GM19240 (cell line): ENCODE data around the gene LZTS2.
"Not testable (repeated sequence)": the region's sequence is repeated elsewhere in the genome, so short reads cannot be mapped to it uniquely, and the experiment has no call there.

ENCODE experiments used
- DNase-seq: peaks from one replicate; pipeline ENCODE4 v3.0.0; 2011; ENCODE audit warnings: low spot score; ENCODE audit not compliant: insufficient read length

The LZTS2 gene

GRCh38 chr10:101031796-101032636 lies 32.4 kb downstream of the LZTS2 start:
- no peak for DNase-seq

- DNase-seq, result no peak
Observed at GRCh38 chr10:101032637-101033224, 33.1 kb downstream of the LZTS2 start.

GRCh38 chr10:101033276-101033675 lies 33.7 kb downstream of the LZTS2 start:
- no peak for DNase-seq

DNA sequence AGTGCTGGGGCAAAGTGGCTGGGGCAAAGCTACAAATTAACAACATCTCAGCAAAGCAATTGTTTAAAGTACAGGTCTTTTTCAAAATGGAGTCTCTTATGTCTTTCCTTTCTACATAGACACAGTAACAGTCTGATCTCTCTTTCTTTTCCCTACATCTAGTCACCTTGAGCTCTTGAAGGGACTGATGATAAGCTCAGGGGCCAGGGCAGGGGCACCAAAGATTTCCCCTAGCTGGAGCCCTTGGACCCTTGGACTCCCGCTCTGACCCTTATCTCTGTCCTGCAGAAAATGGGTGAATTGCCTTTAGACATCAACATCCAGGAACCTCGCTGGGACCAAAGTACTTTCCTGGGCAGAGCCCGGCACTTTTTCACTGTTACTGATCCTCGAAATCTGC lies 34.8 kb downstream of the LZTS2 start:
- DNase-seq, result not testable (repeated sequence)

- DNase-seq, result no peak
Observed at GRCh38 chr10:101035314-101035713, 35.7 kb downstream of the LZTS2 start.

DNA sequence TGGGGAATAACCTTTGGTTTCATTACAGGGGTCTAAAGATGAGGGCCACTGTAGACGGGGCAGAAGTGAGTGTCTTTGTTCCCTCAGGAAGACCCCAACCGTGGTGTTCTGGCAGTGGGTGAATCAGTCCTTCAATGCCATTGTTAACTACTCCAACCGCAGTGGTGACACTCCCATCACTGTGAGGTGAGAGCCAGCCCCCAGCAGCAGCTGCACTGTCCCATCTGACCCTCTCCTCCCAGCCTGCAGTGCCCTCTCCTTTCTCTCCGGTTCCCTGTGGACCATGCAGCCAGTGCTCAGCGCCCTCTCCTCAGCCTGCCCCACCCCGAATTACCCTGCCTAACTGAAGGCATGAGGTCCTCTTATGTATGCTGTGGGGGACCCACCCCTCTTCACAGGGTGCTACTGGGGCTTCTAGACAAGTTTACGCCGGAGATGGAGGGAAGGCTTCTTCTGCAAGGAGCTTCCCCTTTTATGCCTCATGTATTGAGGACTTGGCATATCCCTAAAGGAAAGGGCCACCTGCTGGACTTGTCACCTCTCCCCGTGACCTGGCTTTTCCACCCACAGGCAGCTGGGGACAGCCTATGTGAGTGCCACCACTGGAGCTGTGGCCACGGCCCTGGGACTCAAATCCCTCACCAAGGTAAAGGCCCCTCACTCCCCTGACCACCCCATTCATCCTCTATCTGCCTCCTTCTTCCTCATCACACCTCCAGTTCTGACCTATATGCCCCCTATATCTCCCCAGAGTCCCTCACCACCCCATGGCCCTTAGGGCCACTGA lies 36.5 kb downstream of the LZTS2 start:
- DNase-seq, result no peak

DNA sequence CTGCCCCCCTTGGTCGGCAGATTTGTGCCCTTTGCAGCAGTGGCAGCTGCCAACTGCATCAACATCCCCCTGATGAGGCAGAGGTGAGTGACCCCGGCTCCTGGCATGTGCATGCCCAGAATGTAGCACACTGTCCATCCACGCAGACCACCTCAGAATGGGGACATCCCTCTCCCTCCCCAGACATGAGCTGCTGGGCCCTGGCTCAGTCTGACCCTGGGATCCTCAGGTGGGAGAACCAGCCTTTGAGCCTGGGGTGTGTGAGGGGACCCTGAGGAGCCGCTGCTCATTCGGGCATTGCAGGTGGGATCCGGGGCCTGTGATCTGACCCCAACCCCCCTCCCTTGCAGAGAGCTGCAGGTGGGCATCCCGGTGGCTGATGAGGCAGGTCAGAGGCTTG lies 37.1 kb downstream of the LZTS2 start:
- no peak for DNase-seq

GRCh38 chr10:101038484-101038883 lies 38.9 kb downstream of the LZTS2 start:
- DNase-seq, result no peak

DNA sequence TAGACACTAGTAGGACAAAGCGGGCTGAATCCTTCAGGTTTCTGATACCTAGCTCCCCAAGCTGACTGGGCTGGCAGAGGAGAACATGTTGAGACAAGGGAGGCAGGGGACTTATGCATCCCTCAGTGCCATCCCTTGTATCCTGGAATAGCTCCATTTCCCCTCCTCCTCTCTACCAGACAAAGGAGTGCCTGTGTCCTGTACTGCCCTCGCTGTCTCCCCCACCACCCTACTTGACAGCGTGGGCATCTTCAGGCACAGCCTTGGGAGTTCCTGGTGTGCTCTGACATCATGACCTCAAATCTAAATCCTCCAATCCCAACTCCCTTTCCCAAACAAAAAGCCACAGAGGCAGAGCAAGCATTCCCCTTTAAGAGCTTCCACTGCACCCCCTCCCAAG lies 40.5 kb downstream of the LZTS2 start:
- DNase-seq, result no peak

DNA sequence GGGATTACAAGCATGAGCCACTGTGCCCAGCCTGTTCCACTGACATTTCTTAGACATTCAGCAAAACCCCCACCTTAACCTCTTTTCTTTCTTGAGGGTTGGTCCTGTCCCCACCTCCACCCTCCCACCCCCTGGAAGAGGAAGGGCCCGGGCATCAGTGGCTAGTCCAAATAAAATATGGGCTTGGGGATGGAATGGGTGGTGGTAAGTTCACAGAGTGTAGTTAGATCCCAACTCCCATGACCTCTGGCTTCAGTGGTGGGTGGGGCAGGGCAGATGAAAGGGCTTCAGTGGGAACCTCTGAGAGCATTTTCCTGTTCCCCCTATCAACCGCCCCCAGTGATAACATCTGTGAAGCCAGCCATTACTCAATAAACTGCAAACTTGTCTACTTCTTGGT lies 41.2 kb downstream of the LZTS2 start:
- DNase-seq, result no peak

DNA sequence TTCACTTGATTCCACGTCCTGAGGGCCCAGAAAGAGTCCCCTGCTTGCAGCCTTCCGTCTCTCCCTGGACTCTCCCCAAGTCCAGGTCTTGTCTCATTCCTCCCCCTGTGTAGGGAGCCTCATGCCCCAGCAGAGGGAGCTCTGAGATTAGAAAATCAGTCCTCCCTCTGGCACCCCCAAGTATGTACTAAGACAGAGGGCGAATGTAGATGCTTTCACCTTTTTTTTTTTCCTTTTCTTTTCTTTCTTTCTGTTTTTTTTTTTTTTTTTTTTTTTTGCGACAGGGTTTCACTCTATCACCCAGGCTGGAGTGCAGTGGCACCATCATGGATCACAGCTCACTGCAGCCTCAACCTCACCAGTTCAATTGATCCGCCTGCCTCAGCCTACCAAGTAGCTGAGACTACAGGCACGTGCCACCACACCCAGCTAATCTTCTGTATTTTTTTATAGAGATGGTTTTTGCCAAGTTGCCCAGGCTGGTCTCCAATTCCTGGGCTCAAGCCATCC lies 41.7 kb downstream of the LZTS2 start:
- DNase-seq, result peak; percentile 80

DNA sequence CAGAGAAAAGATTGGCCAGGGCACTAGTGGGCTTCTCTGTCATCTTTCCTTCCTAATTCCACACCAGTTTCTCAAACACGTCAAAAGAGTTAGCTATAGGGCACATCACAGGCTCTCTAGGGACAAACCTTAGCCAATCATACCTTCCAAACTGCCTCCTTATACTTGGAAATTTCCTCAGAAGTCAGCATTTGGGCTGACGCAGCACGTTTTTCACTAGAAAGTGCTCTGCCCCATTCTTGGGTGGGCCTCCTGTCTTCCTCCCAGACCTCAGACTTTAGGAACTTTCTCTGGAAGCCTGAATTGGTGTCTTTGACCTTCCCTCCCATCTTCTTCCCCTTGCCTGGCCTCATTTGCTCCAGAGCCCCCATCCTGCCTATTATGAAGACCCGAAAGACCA lies 42.5 kb downstream of the LZTS2 start:
- no peak for DNase-seq

GRCh38 chr10:101042667-101043362 lies 43.2 kb downstream of the LZTS2 start:
- DNase-seq, result peak; percentile 97

DNA sequence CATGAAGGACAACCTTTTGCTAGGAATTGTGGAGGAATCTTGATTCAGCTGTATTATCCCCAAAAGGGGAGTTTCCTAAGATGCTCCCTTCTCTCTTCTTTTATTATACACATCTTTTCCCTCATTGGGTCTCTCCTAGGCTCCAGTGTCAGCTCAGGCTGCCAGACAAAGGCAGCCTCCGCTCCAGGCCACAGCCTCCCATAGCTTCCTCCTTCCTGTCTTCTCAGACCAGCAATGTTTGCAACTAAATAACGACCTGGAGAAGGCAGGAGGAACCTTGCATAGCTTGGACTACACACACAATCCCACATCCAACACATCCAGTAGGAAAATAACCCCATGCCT lies 43.7 kb downstream of the LZTS2 start:
- DNase-seq, result no peak

- DNase-seq, result no peak
Observed at GRCh38 chr10:101044117-101044516, 44.5 kb downstream of the LZTS2 start.

GRCh38 chr10:101046332-101047238 lies 47.0 kb downstream of the LZTS2 start:
- DNase-seq, result no peak

- DNase-seq, result no peak
Observed at GRCh38 chr10:101047268-101047667, 47.7 kb downstream of the LZTS2 start.

DNA sequence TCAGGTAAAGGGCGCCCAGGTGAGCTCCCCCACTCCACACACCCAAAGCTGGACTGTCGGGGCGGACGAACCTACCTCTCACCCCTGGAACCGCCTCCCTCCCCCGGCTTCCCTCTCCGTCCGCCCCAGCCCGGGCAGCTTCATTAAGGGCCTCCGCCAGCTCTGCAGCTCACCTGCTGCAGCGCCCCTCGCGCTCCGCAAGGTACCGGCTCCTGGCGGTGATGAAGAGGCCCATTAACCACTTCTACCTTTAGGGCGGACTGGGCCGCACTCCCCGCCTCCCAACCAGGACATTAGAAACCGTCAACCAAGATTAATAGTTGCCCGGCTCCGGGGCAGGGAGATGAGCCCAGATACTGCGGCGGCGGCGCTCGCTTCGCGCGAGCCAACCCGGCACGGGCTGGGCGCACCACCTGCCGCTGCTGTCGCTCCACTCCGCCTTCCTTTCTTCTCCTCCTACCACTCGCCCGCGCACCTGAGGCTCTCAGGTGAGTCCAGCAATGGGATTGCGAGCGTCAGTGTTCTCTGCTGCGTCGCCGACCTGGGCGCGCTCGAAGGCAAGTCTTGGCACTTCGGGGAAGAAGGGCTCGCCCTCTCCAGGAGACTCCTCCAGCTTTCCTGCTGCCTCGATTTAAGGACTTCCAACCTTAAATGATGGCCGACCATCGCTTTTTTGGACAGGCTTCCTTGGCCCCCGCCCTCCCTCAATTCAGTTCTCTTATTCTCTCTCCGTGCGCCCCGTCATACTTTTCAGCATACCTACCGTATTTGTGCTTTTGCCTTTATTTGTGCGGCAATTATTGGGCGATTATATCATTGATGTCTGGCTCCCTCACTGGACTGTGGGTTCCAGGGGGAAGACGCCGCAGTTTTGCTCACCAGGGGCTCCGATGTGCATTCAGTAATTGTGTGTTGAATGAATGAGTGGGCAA lies 48.6 kb downstream of the LZTS2 start:
- no peak for DNase-seq
